ENCODE results near the gene MAPK10.
"Not testable (repeated sequence)": the region's sequence is repeated elsewhere in the genome, so short reads cannot be mapped to it uniquely, and the experiment has no call there.

Gene MAPK10

DNA sequence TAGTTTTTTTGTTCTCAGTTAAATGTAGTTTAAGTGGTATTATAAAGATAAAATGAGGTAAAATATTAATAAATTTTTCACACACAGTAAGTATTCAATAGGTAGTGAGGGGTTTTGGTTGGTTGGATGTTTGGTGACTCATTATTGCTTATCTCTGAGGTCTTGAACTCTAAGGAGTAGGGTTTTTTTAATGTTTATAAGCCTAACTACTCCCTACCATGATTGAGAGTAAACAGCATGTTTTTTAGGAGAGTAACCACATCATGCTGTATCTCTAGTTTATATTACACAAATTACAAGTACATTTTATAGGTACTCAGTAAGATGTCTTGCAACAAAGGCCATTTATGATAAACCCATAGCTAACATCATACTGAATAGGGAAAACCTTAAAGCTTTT is 181.6 kb downstream of the MAPK10 start:
- DNase-seq, result no peak

- DNase-seq, result no peak
These were observed 185.3 kb downstream of the MAPK10 start for GRCh38 chr4:86174506-86174905.

DNA sequence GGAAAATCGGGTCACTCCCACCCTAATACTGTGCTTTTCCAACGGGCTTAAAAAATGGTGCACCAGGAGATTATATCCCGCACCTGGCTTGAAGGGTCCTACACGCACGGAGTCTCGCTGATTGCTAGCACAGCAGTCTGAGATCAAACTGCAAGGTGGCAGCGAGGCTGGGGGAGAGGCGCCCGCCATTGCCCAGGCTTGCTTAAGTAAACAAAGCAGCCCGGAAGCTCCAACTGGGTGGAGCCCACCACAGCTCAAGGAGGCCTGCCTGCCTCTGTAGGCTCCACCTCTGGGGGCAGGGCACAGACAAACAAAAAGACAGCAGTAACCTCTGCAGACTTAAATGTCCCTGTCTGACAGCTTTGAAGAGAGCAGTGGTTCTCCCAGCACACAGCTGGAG is 191.5 kb downstream of the MAPK10 start:
- DNase-seq, result not testable (repeated sequence)

GRCh38 chr4:86160426-86160825 is 199.4 kb downstream of the MAPK10 start:
- no peak for DNase-seq

DNA sequence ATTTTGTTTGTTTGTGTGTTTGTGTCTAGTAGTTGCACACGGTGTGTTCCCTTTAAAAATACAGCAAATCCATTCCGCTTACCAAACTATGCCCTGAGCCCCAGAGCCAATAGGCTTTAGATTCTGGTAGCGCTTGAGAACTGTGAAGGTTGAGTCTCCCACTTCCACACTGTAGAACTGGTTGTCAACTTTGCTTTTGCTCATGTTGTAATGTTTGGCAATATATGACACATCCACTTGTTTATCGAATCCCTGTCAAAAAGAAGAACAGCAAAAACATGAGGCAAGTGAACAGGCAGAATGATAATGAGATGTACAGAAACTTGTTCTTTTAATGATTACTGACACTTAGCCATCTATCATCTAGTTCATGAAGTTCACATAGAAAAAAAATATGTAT is 200.6 kb downstream of the MAPK10 start:
- DNase-seq, result no peak

- no peak for DNase-seq
These were observed 203.3 kb downstream of the MAPK10 start for GRCh38 chr4:86156531-86156930.

- no peak for DNase-seq
These were observed 204.1 kb downstream of the MAPK10 start for GRCh38 chr4:86155766-86156165.

- DNase-seq, result no peak
These were observed 207.4 kb downstream of the MAPK10 start for GRCh38 chr4:86152454-86152853.

GRCh38 chr4:86151196-86151595 is 208.7 kb downstream of the MAPK10 start:
- DNase-seq, result no peak

- no peak for DNase-seq
These were observed 218.7 kb downstream of the MAPK10 start for GRCh38 chr4:86141161-86141560.

GRCh38 chr4:86132468-86132867 is 227.4 kb downstream of the MAPK10 start:
- no peak for DNase-seq

DNA sequence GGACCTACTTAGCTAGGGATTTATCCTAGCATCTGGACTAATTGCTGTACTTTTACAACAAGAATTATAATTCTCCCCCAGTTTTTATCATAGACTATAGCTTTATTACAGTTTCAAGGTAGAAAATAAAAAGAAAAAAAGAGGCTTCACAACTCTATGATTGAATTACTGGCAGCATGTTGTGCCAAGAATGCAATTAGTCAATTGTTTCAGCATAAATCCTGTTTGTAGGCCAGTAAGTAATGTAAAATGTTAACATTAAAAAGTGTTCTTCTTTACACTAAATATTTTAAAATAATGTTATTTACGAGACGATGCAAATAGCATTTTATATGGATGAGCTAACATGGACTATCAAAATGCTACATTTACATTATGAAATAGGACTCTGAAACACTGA is 228.4 kb downstream of the MAPK10 start:
- DNase-seq, result no peak

GRCh38 chr4:86130160-86130933 is 229.5 kb downstream of the MAPK10 start:
- no peak for DNase-seq

- DNase-seq, result no peak
These were observed 230.3 kb downstream of the MAPK10 start for GRCh38 chr4:86129546-86129945.

GRCh38 chr4:86122404-86122803 is 237.4 kb downstream of the MAPK10 start:
- DNase-seq, result no peak

DNA sequence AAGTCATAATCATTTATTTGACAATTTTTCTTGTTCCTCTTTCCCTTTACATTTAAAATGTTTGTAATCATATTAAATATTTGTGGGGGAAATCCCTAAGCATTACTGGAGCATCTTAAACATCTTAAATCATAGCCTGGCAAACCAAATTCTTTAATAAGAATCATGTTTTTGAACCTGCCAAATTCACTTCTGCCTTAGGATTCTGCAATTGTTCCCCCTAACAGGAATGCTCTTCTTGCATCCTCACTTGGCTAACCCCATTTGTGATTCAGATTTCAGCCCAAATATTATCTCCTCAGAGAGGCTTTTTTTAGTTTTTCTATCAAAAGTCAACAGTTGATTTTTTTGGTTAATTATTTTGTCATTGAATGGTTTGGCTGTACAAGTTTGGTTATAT is 241.1 kb downstream of the MAPK10 start:
- DNase-seq, result no peak

DNA sequence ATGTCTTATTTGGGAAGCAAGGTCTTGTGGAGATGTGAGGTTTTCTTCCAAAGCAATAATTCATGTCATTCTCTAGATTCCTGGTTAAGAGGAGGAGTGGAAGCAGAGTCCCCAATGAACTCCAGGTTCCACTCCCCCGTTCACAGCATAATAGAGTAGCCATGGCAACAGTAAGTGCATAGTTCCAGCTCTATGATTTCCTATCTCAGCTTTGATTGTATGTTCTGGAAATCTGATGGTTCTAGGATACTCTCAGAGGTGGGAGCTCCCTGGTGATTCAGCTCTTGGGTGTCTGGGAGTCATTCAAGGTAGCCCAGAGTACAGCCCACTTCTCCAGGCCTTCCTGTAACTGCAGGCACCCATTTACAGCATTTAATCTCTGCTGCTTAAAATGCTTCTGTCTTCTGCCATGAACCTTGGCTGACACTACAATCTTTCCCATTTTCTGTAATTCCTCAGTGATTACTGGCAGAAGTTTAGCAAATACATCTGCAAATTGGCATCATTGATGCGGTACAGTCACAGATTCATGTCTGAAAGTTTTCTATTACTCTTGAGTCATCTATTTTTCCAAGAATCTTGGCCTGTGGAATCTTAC is 242.0 kb downstream of the MAPK10 start:
- DNase-seq, result no peak

GRCh38 chr4:86114563-86114962 is 245.3 kb downstream of the MAPK10 start:
- DNase-seq, result no peak

DNA sequence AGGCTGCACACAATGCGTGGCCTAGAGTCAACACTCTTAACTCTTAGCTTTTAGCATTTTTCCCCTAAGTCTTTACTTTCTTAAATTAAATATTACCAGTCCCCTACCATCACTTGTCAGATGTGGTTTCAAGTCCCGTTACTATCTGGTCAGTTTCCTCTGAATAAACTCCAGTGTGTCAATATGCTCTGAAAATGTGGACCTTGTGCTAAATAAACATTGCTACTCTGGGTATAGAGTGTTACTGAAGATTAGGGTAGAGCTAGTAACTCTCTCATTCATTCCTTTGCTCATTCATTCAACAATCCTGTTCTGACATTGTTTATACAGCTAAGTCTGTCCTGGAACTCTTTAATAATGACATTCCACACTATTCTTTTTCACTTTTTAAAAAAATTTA is 251.0 kb downstream of the MAPK10 start:
- no peak for DNase-seq

- no peak for DNase-seq
These were observed 251.7 kb downstream of the MAPK10 start for GRCh38 chr4:86108137-86108536.

DNA sequence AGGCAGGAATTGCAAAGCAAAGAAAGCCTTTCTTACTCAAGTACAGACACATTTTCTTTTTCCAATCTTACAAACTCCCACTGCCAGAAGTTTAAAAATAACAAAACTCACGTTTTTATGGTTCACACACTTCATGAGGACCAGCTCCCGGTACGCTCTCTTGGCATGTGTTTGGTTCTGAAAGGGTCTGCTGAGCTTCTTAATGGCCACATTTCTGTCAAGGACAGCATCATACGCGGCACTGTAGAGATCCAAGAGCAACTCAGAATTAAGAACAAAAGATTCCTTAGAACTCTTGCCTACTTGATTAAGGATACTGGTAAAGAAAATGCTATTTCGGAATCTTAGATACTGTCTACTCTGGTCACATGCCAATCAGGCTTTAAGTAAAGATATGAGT is 252.7 kb downstream of the MAPK10 start:
- no peak for DNase-seq

DNA sequence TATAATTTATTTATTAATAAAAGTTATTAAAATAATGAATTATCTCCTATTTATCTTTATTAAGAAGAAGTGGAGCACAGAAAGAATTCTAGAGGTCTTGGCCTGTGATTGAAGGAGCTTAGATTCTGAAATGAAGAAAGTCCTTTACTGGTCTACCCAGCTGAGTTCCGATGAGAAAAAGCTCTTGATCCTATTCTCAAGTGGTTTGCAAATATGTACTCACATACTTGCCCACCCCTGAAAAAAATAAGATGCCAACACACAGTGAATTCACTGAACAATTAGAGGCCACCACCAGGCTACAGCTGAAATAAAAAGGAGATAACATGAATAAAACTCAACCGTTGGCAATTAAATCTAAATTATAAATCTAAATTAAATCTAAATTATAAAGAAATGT is 253.4 kb downstream of the MAPK10 start:
- DNase-seq, result no peak

GRCh38 chr4:86101841-86102240 is 258.0 kb downstream of the MAPK10 start:
- DNase-seq, result no peak

DNA sequence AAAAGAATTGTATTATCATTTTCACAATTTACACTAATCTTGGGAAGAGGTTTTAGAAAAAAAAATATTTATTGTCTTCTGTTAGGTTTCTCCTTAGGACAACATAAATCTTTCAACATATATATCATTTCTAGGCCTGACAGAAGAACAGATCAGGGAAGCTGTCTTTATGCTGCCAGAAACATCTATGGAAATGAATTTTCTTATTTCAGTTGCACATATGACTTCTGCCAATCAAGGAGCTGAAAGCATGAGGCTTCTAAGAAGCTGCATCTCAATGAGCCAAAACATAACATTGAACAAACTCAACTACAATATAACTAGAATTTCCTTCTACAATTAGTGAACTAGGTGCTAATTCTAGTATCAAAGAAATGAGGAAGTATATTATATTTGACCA is 258.4 kb downstream of the MAPK10 start:
- no peak for DNase-seq
